NCI-H2081 (cell line): ENCODE results near the gene PLD1.

Experiments used
- DNase-seq, 2 experiments: peaks; one replicate each; lab custom pipeline; 2025; lab: John Stamatoyannopoulos, UW

The PLD1 gene

DNA sequence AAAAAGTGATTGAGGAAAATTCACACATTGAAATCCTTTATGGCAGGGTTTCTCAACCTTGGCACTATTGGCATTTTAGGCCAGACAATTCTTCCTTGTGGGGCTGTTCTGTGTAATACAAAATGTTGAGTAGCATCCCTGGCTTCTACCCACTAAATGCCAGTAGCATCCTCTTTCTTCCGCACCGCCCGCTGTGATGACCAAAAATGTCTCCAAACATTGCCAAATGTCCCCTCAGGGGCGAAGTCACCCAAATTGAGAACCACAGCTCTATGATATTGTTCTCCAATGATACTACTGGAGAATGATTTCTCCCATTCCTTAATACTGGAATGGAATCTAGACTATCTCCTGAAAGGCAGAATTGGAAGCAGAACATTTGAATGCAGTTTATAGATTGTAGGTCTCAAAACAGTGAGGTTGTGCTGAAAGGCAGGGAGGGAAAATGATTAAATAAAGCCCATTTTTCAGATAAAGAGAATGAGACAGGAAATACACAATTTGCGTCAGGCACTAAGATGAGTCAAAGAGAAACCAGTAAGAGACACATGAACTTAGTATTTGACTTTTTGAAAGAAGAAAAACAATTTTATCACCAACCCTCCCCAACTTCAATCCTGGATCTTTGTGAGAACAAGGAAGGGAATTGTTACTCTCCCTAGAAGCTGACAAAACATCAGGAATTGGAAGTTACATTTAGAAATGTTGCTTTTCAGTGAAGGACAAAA lies 248.5 kb downstream of the PLD1 start:
- no peak for DNase-seq

DNA sequence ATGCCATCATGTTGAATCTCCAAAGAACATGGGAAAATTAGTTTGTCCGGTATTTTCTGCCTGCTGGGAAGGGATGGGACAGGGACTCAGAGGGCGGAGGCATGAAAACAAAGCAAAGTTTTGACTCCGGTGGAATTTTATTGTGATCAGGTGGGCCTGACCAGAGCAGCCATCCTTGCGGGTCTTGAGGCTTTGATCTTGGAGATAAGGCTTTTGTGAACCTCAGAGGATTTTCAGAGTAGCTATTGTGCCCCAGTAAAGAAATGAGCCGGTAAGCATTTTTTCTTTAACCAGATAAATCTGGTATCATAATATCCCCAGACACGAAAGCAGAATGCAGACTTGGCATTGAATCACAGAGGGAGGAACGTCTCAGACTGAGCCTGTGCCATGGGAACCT lies 250.7 kb downstream of the PLD1 start:
- no peak for DNase-seq

DNA sequence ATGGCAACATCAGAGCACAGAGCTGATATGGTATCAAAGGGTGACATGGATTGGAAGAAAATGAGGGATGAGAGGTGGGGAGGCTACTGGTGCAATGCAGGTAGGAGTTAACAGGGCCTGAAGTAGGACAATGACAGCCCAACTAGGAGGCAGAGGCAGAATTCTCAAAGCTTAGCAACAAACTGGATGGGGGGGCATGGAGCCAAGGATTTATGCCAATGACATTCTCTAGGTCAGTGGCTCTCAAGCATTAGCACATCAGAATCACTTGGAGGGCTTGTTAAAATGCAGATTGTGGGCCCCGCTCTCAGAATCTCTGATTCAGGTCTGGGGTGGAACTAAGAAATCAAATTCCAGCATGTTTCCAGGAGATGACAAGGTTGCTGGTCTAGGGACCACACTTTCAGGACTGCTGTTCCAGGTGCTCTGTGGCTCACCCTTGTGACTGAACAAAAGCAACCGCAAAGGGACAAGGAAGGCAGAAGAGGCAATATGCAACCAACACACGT lies 252.0 kb downstream of the PLD1 start:
- DNase-seq, result no peak

DNA sequence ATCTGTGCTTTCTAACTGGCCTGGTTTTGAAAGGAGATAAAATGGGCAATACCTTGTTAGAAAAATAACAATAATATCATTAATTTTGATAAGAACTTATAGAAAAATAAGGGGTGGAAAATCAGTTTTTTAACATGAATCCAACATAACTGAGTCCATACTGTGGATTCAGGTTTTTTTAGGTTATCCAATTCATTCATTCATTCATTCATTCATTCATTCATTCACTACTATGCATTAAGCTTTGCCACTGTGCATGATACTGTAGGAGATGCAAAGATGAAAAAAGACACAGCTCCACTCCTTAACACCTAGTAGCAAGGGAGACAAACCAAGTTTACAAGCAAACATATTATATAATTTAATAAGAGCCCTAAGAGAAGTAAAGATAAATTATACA lies 253.1 kb downstream of the PLD1 start:
- DNase-seq, result no peak

DNA sequence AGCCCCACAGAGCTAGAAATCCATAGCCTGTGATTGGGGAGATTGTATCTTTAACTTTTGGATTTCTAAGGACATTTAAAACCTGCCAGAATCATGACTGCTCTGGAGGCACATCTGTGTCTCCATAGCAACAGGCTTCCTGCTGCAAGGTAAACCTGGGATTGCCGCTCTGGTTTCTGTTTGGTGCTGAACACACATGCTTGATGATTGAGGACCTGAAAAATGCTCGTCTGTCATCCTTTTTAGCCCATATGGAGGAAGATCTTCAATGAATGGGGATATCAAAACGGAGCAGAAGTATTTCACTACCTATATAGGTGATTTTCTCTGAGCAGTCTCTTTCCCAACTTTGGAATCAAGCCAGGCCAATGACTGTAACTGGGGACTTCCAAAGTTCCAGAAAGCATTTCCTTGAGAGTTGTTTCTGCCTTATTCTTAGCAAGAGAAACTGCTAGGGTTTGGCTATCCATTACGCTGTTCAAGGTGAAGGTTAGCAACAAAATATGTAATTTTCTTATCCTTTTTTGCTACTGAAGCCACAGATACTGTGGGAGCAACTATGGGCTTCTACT lies 253.6 kb downstream of the PLD1 start:
- DNase-seq, result peak; percentile 12 to 74

DNA sequence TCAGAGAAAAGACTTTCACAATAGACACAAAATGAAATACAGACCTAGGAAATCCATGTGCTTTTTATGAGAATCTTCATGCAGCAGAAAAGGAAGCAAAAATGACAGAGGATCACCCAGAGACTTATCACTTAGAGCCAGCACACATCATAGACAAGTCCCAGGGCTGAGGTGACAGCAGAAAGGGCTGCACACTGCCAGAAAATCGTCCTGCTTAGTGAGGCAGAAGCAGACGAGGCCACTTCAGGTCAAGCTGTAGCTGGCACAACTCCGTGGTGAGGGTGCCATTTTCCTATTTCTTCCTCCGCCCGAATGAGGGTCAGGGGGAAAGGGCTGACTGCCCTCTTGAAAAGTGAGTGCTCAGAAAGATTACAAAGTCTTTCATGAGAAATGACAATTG lies 254.1 kb downstream of the PLD1 start:
- no peak for DNase-seq

DNA sequence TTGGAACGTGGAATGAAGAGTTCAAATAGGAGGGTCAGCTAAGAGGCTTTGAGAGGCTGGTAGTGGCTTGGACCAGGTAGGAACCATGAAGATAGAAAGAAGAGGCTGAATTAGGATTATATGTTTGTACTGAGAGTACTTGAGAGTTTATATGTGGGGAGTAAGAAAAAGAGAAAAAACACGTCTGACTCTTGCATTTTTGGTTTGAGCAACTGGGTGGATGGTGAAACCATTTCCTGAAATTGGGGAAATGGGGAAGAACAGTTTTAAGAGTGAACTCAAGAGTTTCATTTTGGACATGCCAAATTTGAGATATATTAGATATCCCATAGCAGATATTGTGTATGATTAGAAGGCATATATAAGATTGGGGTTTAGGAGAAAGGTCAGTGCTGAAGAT lies 257.2 kb downstream of the PLD1 start:
- no peak for DNase-seq

DNA sequence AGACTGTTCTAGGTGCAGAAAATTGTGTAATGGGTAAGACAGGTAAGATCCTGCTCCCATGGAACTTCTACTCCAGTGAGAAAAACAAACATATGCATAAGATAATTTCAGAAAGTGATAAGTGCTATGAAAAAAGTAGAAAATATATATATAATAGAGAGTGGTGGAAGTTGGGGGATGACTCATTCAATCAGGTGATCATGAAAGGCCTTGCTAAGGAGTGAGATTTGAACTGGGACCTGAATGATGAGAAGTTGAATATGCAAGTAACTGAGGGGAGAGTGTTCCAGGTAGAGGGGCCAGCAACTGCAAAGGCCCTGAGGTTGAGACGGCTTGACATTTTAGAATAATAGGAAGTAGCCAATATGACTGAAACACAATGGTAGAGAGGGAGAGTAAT lies 257.8 kb downstream of the PLD1 start:
- DNase-seq, result no peak

DNA sequence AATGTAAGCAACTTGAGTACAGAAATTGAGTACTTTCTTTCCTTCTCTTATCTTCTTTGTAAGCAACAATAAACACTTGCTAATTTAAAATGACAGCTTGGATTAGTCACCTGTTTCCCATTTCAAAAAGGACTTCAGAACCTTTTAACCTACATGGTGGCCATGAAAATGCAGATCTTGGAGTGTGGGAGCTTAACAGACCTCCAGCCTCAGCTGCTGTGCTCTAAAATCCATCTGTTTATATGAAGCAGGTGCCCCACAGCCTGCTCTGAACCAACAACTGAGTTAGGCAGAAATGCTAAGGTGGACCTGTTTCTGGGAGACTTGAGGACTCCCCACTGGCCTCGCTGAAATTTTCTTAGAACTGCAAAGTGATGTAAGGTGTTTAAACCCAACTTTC lies 259.0 kb downstream of the PLD1 start:
- no peak for DNase-seq
